Stomach smooth muscle (tissue), 2 donors: ENCODE results near the gene CPTP.

Experiments used
- H3K27ac ChIP-seq: one replicate; pipeline ENCODE4 v1.7.0; 2013; ENCODE audit warnings: mild to moderate bottlenecking, low read length, inconsistent platforms
- H3K27me3 ChIP-seq, 2 donors: one replicate each; pipeline ENCODE4 v1.7.0; 2013; ENCODE audit warnings: low read length in 2 of 2; ENCODE audit not compliant: insufficient read depth in 2 of 2, control insufficient read depth in 1 of 2
- H3K36me3 ChIP-seq, 2 donors: one replicate each; pipeline ENCODE4 v1.7.0; 2013; ENCODE audit warnings: low read length in 2 of 2; ENCODE audit not compliant: control insufficient read depth in 2 of 2, insufficient read depth in 2 of 2
- H3K4me1 ChIP-seq: one replicate; pipeline ENCODE4 v1.7.0; 2013; ENCODE audit warnings: low read length; ENCODE audit not compliant: control insufficient read depth, insufficient read depth
- H3K4me3 ChIP-seq, 2 donors: one replicate each; pipeline ENCODE4 v1.7.0; 2013; ENCODE audit warnings: low read length in 2 of 2
- H3K9ac ChIP-seq, 2 donors: one replicate each; pipeline ENCODE4 v1.7.0; 2013; ENCODE audit warnings: low read length in 2 of 2, mild to moderate bottlenecking in 1 of 2
- H3K9me3 ChIP-seq, 2 donors: one replicate each; pipeline ENCODE4 v1.7.0; 2013; ENCODE audit warnings: low read length in 2 of 2; ENCODE audit not compliant: control insufficient read depth in 2 of 2
- donor health status: healthy.
- donor health status: Pancreatic carcinoma.

The CPTP gene

GRCh38 chr1:1292851-1293250 lies 31.8 kb upstream of the CPTP start:
- peaks cover 6 to 7% of the 10 kb centered on the region in 2 donors for H3K36me3 ChIP-seq
- no peak overlapping the region for H3K9ac ChIP-seq
- H3K27ac ChIP-seq: no peak overlapping the region
- H3K4me3 ChIP-seq: no peak overlapping the region
- peaks cover 9% of the 10 kb centered on the region for H3K4me1 ChIP-seq
- H3K27me3 ChIP-seq: no peaks in the 10 kb centered on the region
- H3K9me3 ChIP-seq: no peaks in the 10 kb centered on the region

DNA sequence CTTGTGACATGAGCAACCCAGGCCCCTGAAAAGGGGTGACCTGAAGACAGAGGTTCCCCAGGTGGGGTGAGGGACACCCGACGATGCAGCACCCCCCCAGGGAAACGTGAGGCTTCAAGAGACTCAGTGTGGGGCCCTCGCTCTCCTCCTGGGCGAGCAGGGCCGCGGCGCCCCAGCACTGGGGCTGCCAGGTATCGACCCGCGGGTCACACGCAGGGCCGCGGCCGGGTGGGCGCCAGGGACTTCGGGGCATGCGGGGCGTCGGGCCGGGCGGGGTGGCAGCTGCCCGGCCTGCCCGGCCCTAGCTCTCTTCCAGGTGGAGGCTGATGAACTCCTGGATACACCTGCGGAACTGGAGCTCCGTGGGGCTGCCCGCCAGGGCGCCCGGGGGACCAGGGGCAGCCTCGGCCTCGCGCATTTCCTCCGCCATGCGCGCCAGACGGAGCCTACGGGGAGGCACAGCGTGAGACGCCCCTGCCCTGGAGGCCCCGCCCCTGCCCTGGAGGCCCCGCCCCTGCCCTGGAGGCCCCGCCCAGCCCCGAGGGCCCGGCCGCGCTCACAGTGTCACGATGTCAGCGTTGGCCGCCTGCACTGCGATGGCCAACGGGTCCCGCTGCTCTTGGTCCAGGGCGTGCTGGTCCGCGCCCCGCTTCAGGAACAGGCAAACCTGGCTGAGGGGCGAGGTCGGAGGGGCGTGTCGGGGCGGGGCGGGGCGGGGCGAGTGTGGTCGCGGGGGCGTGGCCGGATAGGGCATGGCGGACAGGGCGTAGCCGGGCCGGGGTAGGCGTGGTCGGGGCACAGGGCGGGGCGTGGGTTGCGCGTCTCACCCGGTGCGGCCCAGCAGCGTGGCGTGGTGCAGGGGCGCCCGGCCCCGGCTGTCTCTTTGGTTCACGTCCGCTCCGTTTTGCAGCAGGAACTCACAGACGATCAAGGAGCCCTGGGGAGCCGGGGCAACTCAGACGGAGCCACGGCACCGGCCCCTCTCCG lies 31.0 kb upstream of the CPTP start:
- Histone ChIP-seq H3K36me3 (peaks cover 6 to 7% of the 10 kb centered on the region in 2 donors), H3K9ac (no peak overlapping the region), H3K9me3 (no peaks in the 10 kb centered on the region), H3K27ac (no peak overlapping the region), H3K4me3 (no peak overlapping the region), H3K4me1 (peaks cover 9% of the 10 kb centered on the region), H3K27me3 (no peaks in the 10 kb centered on the region)

DNA sequence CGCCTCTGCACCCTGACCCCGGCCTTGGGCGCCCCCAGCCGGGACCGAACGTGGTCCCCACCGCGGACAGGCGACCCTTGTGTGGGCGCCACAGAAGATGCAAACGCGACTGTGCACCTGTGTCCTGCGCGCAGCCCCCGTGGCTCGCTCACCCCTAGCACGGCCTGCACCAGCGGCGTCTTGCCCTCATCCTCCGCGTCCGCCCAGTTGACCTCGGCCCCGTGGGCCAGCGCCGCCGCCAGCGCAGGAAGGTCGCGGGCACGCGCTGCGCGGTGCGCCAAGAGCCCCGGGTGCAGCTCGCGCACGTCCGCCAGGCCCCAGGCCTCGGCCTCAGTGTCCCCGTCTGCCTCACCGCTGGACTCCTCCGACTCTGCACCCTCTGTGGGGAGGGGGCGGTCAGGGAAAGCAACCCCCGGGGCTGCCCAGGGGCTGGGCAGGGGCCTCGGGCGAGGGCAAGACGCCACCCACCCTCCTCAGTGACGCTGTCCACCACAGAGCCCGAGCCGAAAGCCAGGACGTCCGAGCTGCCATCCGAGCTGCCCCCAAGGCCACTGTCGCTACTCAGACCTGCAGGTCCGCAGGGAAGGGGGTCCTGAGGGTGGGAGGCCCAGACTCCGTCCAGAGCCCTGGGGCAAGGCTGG lies 30.2 kb upstream of the CPTP start:
- Histone ChIP-seq H3K4me1 (peaks cover 13% of the 10 kb centered on the region), H3K9me3 (no peaks in the 10 kb centered on the region), H3K36me3 (peaks cover 6 to 7% of the 10 kb centered on the region in 2 donors), H3K27ac (no peak overlapping the region), H3K27me3 (no peaks in the 10 kb centered on the region), H3K9ac (no peak overlapping the region), H3K4me3 (no peak overlapping the region)

DNA sequence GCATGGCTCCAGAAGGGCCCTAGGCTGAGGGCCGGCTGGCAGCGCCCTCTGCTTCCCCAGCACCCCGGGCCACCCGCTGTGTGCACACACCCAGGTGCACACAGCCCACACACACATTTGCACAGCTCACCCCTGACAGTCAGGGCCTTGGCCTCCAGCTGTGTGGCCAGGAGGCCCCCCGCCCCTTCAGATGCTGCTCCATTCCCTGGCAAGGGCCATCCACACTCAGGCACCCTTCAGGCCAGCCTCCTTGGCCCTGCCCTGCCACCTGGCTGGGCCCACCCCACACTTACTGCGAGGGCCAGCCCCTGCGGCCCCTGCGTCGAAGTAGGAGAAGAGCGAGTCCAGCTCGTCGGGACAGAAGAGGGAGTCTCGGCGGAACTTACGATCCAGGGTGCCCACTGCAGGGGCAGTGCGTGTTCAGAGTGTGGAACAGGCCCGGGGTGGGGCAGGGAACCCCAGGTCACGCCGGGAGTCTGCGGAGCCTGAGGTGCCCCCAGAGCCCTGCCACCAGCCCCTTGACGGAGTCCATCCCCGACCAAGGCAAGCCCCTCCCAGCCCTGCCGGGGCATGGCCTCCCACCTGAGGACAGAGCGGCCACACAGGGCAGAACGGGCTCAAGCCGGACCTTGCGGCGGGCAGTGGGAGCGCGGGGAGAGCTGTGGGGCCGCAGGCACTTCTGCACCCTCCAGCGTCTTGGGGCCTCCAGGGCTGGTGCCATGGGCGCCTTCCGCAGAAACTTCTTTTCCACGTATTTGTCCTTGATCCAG lies 29.3 kb upstream of the CPTP start:
- H3K27me3 ChIP-seq: no peaks in the 10 kb centered on the region
- H3K4me1 ChIP-seq: peaks cover 13% of the 10 kb centered on the region
- H3K36me3 ChIP-seq: peaks cover 6 to 7% of the 10 kb centered on the region in 2 donors
- no peak overlapping the region for H3K27ac ChIP-seq
- H3K9me3 ChIP-seq: no peaks in the 10 kb centered on the region
- no peak overlapping the region for H3K4me3 ChIP-seq
- no peak overlapping the region for H3K9ac ChIP-seq

- H3K9me3 ChIP-seq: no peaks in the 10 kb centered on the region
- no peak overlapping the region for H3K9ac ChIP-seq
- H3K27me3 ChIP-seq: no peaks in the 10 kb centered on the region
- H3K36me3 ChIP-seq: peaks cover 6 to 7% of the 10 kb centered on the region in 2 donors
- H3K4me3 ChIP-seq: no peak overlapping the region
- H3K27ac ChIP-seq: no peak overlapping the region
- H3K4me1 ChIP-seq: peaks cover 10% of the 10 kb centered on the region
These were observed 28.2 kb upstream of the CPTP start for GRCh38 chr1:1296070-1297061.

GRCh38 chr1:1297802-1298424 lies 26.7 kb upstream of the CPTP start:
- Histone ChIP-seq H3K9me3 (no peaks in the 10 kb centered on the region), H3K27ac (no peak overlapping the region), H3K4me3 (no peak overlapping the region), H3K9ac (no peak overlapping the region), H3K36me3 (peaks cover 6 to 7% of the 10 kb centered on the region in 2 donors), H3K4me1 (peaks cover 3% of the 10 kb centered on the region), H3K27me3 (no peaks in the 10 kb centered on the region)

- no peaks in the 10 kb centered on the region for H3K9me3 ChIP-seq
- H3K9ac ChIP-seq: no peak overlapping the region
- no peak overlapping the region for H3K27ac ChIP-seq
- peaks cover 12% of the 10 kb centered on the region for H3K4me1 ChIP-seq
- H3K36me3 ChIP-seq: peaks cover 6 to 7% of the 10 kb centered on the region in 2 donors
- H3K27me3 ChIP-seq: no peaks in the 10 kb centered on the region
- no peak overlapping the region for H3K4me3 ChIP-seq
These were observed 25.5 kb upstream of the CPTP start for GRCh38 chr1:1298861-1299685.

- no peaks in the 10 kb centered on the region for H3K27me3 ChIP-seq
- no peaks in the 10 kb centered on the region for H3K9me3 ChIP-seq
- H3K4me1 ChIP-seq: peaks cover 19% of the 10 kb centered on the region
- H3K36me3 ChIP-seq: peaks cover 6 to 7% of the 10 kb centered on the region in 2 donors
- H3K4me3 ChIP-seq: no peak overlapping the region
- H3K27ac ChIP-seq: no peak overlapping the region
- no peak overlapping the region for H3K9ac ChIP-seq
These were observed 24.8 kb upstream of the CPTP start for GRCh38 chr1:1299686-1300351.

DNA sequence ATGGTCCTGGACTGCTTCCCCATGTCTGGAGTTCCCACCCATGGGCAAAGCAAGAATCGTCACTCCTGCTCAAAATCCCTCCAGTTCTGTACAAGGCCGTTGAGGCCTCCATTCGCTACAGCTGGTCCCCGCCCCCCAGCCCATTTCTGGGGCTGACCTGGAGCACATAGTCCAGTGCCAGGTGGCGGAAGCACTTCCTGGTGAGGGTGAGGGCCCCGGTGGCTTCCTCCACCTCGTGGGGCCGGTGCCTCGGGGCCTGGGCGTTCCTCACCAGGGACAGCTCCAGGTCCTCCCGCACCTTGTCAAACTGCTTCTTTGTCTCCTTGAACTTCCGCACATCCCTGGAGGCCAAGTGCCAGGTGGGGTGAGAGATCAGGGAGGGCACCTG lies 24.3 kb upstream of the CPTP start:
- Histone ChIP-seq H3K27ac (no peak overlapping the region), H3K36me3 (peaks cover 5% of the 10 kb centered on the region in 2 donors), H3K27me3 (no peaks in the 10 kb centered on the region), H3K9ac (no peak overlapping the region), H3K9me3 (no peaks in the 10 kb centered on the region), H3K4me3 (no peak overlapping the region), H3K4me1 (peaks cover 24% of the 10 kb centered on the region)
